Mesodermal cell (in vitro differentiated cells): ENCODE measurements around the gene FAM200A.
"Not testable (repeated sequence)": the region's sequence is repeated elsewhere in the genome, so short reads cannot be mapped to it uniquely, and the experiment has no call there.

ENCODE experiments used
- H3K27ac ChIP-seq: 2 replicates; pipeline ENCODE4 v1.7.0; 2013; ENCODE audit warnings: mild to moderate bottlenecking, low read depth, low read length, moderate library complexity; ENCODE audit not compliant: severe bottlenecking
- H3K36me3 ChIP-seq: 2 replicates; pipeline ENCODE4 v1.7.1; 2013; ENCODE audit warnings: mild to moderate bottlenecking, low read length, moderate library complexity; ENCODE audit not compliant: control insufficient read depth, insufficient read depth
- H3K4me1 ChIP-seq: one replicate; pipeline ENCODE4 v1.7.1; 2013; ENCODE audit warnings: mild to moderate bottlenecking, low read length; ENCODE audit not compliant: insufficient read depth, control insufficient read depth, poor library complexity, severe bottlenecking
- H3K4me3 ChIP-seq: 2 replicates; pipeline ENCODE4 v1.7.0; 2013; ENCODE audit warnings: low read length, control low read depth, mild to moderate bottlenecking; ENCODE audit not compliant: insufficient read depth, poor library complexity, severe bottlenecking; ENCODE audit errors: extremely low read depth
- H3K9me3 ChIP-seq: 2 replicates; pipeline ENCODE4 v1.7.1; 2013; ENCODE audit warnings: mild to moderate bottlenecking, low read length, moderate library complexity; ENCODE audit not compliant: control insufficient read depth
- WGBS, 2 experiments: methylation state at CpG; one replicate each; pipeline ENCODE4 v1.1.5; 2013; ENCODE audit warnings: missing lambda C conversion rate in 2 of 2; ENCODE audit not compliant: insufficient coverage in 2 of 2; 5-methylcytosine and 5-hydroxymethylcytosine counted together

Gene FAM200A

DNA sequence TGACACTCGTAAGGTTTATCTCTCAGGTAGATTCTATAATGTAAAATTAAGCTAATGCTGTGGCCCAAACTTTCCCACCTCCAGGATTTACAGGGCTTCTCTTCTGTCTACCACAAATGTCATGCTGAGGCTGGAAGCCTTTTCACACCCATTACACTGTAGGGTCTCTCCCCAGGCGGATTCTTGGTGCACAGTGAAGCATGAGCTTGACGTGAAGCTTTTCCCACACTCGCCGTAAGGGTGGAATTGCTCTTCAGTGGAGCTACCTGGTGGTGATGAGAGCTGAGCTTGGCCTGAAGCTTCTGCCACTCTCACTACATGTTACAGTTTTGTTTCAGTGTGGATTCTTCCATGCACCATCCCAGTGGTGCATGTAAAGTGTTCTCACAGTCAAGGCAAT is 11.4 kb downstream of the FAM200A start:
- H3K27ac ChIP-seq: no peak overlapping the region
- H3K36me3 ChIP-seq: peaks cover 4% of the 10 kb centered on the region
- no peaks in the 10 kb centered on the region for H3K4me1 ChIP-seq
- H3K4me3 ChIP-seq: no peak overlapping the region
- 94 to 100% methylated on average over 2 to 3 of the region's 5 CpGs for WGBS, 2 experiments
- H3K9me3 ChIP-seq: peaks cover 26% of the 10 kb centered on the region

DNA sequence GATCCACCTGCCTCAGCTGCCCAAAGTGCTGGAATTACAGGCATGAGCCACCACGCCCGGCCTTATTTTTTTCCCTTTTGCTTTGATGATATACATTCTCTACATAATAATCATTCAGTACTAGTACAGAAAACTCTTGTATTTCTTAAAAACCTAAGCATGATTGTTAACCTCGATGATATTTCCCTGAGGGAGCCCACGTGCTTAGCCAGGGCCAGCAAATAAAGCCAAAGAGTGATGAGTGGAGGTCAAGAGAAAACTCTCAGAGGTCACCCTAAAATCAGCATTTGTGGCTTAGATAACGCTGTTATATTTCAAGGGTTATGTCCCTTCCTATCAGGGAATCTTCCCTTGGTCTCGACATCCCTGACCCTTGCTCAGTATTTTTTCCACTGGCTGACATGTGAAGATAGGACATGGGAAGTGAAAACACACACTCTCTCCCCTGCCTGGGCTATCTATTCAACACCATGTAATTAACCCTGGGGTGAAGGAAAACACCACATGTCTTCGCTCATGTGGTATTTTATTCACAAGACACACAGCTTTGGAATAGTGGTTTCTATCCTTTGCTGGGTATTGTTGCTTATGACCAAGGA is 12.6 kb downstream of the FAM200A start:
- no peak overlapping the region for H3K4me3 ChIP-seq
- WGBS, 2 experiments: 76 to 87% methylated on average over 4 to 5 of the region's 7 CpGs
- H3K27ac ChIP-seq: no peak overlapping the region
- H3K4me1 ChIP-seq: no peaks in the 10 kb centered on the region
- peaks cover 8% of the 10 kb centered on the region for H3K36me3 ChIP-seq
- peaks cover 26% of the 10 kb centered on the region for H3K9me3 ChIP-seq

DNA sequence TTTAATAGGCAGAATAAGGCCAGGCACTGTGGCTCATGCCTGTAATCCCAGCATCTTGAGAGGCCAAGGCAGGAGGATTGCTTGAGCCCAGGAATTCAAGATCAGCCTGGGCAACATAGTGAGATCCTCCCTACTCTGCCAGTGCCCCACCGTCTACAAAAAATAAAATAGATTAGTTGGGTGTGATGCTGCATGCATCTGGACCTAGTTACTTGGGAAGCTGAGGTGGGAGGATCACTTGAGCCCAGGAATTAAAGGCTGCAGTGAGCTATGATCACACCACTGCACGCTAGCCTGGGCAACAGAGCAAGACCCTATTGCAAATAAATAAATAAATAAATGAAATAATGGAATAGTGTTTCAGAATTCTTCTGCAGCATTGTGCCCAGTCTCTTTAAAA is 16.2 kb downstream of the FAM200A start:
- H3K36me3 ChIP-seq: peaks cover 39% of the 10 kb centered on the region
- no peak overlapping the region for H3K4me3 ChIP-seq
- no peaks in the 10 kb centered on the region for H3K4me1 ChIP-seq
- H3K27ac ChIP-seq: no peak overlapping the region
- peaks cover 38% of the 10 kb centered on the region for H3K9me3 ChIP-seq
- no CpG with 5 or more reads among the region's 2 CpGs for WGBS, 2 experiments

DNA sequence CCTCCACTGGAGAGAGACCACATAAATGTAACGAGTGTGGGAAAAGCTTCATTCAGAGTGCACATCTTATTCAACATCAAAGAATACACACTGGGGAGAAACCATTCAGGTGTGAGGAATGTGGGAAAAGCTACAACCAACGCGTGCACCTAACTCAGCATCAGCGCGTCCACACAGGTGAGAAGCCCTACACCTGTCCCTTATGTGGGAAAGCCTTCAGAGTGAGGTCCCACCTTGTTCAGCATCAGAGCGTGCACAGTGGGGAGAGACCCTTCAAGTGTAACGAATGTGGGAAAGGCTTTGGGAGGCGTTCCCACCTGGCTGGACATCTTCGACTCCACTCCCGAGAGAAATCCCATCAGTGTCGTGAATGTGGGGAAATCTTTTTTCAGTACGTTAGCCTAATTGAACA is 20.6 kb downstream of the FAM200A start:
- no peaks in the 10 kb centered on the region for H3K4me1 ChIP-seq
- H3K9me3 ChIP-seq: peaks cover 54% of the 10 kb centered on the region
- WGBS, 2 experiments: 92 to 98% methylated on average over 11 to 12 of the region's 12 CpGs
- H3K36me3 ChIP-seq: peaks cover 79% of the 10 kb centered on the region
- no peak overlapping the region for H3K4me3 ChIP-seq
- H3K27ac ChIP-seq: no peak overlapping the region

- no peak overlapping the region for H3K27ac ChIP-seq
- no peaks in the 10 kb centered on the region for H3K4me1 ChIP-seq
- 96 to 97% methylated on average over 20 to 21 of the region's 21 CpGs for WGBS, 2 experiments
- peaks cover 69% of the 10 kb centered on the region for H3K36me3 ChIP-seq
- H3K9me3 ChIP-seq: peaks cover 23% of the 10 kb centered on the region
- H3K4me3 ChIP-seq: no peak overlapping the region
Measured at GRCh38 chr7:99525713-99526440, 26.0 kb downstream of the FAM200A start.

- Histone ChIP-seq H3K36me3 (peaks cover 53% of the 10 kb centered on the region), H3K4me3 (no peak overlapping the region), H3K9me3 (no peaks in the 10 kb centered on the region), H3K27ac (no peak overlapping the region), H3K4me1 (no peaks in the 10 kb centered on the region)
- 96 to 100% methylated on average over 2 of the region's 3 CpGs for WGBS, 2 experiments
Measured at GRCh38 chr7:99521399-99521798, 30.5 kb downstream of the FAM200A start.

DNA sequence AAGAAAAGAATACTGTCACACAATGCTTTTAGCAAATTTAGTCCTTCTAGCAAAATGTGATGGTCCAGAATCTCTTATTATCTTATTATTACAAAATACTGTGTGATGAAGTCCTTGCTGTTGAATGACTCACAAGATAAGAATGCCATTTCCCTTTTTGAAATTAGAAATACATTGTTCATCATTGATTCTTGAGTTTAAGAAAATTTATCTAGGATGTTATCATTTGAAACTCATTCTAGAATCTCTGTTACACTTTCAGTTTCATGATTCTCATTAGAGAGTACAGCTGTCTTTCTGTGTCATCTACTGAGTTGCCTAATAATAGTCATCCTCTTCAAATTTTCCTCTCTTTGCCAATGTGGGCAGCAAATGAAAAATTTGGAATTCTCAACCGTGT is 37.9 kb downstream of the FAM200A start:
- Histone ChIP-seq H3K27ac (no peak overlapping the region), H3K36me3 (peaks cover 62% of the 10 kb centered on the region), H3K4me1 (no peaks in the 10 kb centered on the region), H3K4me3 (no peak overlapping the region), H3K9me3 (no peaks in the 10 kb centered on the region)
- WGBS, 2 experiments: 100% methylated on average over 1 of the region's 1 CpG; no CpG with 5 or more reads in 1 of the 2 experiments

DNA sequence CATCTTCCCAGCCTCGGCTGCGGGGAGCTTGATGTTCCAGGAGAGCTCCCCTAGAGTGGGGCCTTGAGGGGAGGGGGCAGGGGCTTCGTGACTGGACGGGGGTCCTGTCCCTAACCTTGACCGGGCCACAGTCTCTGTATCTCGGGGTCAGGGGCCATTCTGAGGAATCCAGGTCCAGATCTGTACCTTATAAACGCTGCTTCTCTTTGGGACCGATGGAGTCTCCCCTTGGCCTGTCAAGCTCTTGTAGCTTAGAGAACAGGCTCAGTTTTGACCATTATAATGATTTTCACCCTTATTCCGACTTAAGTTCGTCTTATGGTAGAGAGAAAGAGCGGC is 46.6 kb downstream of the FAM200A start:
- Histone ChIP-seq H3K9me3 (no peaks in the 10 kb centered on the region), H3K4me3 (peak overlapping the region; percentile 87), H3K27ac (peak overlapping the region; percentile 75), H3K4me1 (peaks cover 17% of the 10 kb centered on the region), H3K36me3 (peaks cover 9% of the 10 kb centered on the region)
- WGBS, 2 experiments: 0 to 3% methylated on average over 6 to 7 of the region's 11 CpGs

GRCh38 chr7:99504603-99505323 is 47.2 kb downstream of the FAM200A start, which contains the start of gene ZKSCAN5:
ZKSCAN5 (plus strand) TSS chr7:99504662; CDS start chr7:99506045, 1,383 bp downstream.
- H3K9me3 ChIP-seq: no peaks in the 10 kb centered on the region
- peaks cover 17% of the 10 kb centered on the region for H3K4me1 ChIP-seq
- H3K36me3 ChIP-seq: peaks cover 6% of the 10 kb centered on the region
- H3K4me3 ChIP-seq: peak within 1 kb of the TSS; percentile 87
- peak within 1 kb of the TSS; percentile 75 for H3K27ac ChIP-seq
- WGBS, 2 experiments: 0 to 1% methylated on average over 20 to 47 of the region's 53 CpGs

DNA sequence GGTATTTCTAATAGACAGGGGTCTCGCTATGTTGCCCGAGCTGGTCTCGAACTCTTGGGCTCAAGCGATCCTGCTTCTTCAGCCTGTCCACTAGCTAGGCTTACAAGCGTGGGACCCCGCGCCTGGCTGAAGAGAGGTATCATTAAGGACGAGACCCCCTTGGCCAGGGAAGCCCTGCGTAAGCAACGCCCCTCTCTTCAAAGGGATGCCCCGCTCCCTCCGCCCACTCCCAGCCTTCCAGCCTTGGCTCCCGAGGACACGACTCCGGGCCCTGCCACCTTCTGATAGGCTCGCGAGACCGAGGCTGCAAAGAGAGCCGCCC is 47.7 kb downstream of the FAM200A start:
- H3K36me3 ChIP-seq: peaks cover 6% of the 10 kb centered on the region
- 16% methylated on average over 16 to 19 of the region's 19 CpGs for WGBS, 2 experiments
- peaks cover 17% of the 10 kb centered on the region for H3K4me1 ChIP-seq
- peak overlapping the region; percentile 87 for H3K4me3 ChIP-seq
- no peaks in the 10 kb centered on the region for H3K9me3 ChIP-seq
- peak overlapping the region; percentile 75 for H3K27ac ChIP-seq

- H3K9me3 ChIP-seq, H3K27ac ChIP-seq, H3K4me1 ChIP-seq: not testable (repeated sequence)
- WGBS, 2 experiments: 95 to 97% methylated on average over 12 of the region's 12 CpGs
- peak overlapping the region; percentile 98 for H3K4me3 ChIP-seq
- peaks cover 17% of the 10 kb centered on the region for H3K36me3 ChIP-seq
Measured at GRCh38 chr7:99501236-99501635, 50.7 kb downstream of the FAM200A start.
